Activated naive CD4-positive, alpha-beta T cell treated with Interleukin-2 at 50 U/mL for 16 hours (primary cell): ENCODE measurements around the gene CLINT1.
"Not testable (repeated sequence)": the region's sequence is repeated elsewhere in the genome, so short reads cannot be mapped to it uniquely, and the experiment has no call there.

ENCODE experiments used
- DNase-seq: peaks from one replicate; pipeline ENCODE4 v3.0.0-alpha.2; 2020

Gene CLINT1

DNA sequence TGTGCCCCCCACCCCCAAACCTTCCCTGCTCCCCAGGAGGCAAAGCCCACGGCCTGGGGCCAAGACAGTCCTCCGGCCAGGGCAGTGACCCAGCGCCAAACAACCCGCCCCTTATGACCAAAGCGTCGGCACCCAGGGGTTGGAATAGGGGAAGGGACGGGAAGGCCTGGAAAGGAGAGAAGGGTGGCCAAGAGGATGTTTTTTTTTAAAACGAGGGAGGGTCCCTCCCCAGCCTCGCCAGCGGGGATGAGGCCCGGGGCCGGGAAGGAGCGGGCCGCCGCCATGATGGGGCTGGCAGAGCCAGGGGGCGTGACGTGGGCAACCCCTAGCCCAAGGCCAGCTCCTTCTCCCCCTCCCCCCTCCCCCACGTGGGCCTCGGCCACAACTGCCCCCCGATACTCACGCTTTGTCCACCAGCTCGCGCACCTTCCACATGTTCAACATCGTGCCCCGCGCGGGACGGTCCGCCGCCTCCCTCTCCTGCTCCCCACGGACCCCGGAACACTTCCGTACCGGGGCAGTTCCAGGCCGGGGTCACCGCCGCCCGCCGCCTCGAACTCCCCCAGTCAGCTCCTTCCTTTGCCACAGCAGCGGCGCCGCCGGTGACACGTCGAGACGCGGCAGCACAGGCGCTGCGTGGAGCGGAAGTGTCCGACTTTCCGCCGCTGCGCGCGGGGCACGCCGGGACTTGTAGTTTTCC, at the start of gene CLINT1:
CLINT1 (minus strand) TSS at position 619 of the 700 bp plus-strand sequence; CDS start at position 444, 175 bp downstream.
- DNase-seq: peak; percentile 88

DNA sequence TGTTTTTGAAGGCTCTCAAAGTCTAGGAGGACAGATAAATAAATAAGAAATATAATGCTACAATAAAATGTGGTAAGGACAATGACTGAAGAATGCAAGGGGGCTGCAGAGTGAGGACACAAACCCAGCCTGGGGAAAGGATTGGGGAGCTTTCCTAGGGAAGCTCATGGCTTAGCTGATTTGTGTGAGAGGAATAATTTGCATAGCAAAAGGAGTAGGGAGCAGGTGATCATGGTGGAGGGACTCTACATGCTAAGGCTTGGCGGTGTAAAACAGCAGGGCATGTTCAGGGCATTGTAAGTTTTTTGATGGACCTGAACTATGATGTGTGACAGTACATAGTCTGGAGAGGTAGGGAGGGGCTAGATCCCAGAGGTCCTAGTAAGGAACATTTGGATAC, 49.5 kb upstream of the CLINT1 start:
- no peak for DNase-seq

DNA sequence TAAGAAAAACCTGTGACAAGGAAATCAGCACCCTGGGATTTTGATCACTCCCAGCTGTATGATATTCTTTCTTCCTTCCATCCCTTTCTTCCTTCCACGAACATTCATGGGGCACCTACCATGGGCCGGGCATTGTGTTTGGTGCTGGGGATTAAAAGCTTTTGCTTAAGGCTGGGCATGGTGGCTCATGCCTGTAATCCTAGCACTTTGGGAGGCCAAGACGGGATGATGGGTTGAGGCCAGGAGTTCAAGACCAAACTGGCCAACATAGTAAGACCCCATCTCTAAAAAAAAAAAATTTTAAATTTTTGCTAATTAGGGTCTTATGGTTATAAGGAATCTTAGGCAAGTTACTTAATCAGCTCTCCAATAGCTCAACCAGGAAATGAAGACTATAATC, 48.5 kb upstream of the CLINT1 start:
- DNase-seq: no peak

DNA sequence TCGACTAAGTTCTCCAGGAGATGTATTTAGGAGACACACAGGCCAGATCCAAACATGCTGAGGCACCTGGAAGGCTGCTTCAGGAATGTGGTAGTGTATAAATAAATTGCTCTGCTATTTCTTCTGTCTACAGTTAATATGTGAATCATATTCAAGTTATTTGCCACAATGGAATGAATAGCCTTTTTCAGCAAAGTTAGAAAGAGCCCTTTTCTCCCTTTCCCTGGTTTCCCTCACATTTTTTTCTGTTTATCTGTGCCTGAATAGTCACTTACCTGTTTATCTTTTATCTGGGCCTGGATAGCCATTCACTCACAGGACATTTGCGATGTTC, 44.1 kb upstream of the CLINT1 start:
- DNase-seq: no peak

DNA sequence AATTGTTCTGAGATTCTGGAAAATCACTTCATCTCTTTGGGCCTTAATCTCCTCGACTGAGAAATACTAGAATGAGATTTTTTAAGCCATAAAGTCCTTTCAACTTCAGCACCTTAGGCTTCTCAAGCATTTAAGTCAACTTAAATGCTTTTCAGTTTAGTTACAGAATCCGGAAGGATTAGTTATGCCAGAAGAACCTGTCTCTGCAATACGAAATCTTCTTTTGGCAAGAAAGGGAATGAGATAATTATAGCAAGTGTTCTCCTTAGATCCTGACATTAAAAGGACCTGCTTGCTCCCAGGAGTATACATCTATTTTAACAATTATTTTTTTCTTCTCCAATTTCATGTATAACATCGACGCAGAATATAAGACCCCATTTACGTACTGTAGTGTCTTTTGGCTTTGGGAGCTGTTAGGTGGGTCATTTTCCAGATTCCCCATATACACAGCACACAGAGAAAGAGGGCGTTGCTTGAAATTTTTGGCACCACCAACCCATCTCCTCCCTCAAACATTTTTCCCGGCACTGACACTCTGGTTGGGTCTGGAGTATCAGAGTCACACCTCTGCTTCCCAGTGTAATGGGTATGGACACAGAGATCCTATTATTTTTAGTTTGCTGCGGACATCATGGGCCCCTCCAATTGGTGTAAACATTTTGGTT, 43.6 kb upstream of the CLINT1 start:
- DNase-seq: no peak

DNA sequence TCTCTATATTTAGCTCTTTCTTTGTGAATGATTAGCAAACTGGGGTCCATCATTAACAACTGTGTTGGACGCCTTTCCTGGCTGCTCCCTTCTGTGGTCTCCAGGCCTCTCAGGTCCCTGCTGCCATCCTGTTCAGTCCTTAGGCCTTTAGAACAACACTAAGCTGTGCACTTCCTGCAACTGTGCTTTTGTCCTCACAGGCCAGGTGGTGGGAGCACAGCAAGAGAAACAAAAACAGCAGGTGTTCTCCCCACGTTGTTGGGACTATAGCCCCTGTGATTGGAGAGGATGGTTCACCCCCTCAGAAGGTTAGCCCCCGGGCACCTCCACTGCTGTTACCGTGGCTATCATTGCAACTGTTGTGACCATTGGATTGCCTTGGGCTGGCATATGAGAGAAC, 41.7 kb upstream of the CLINT1 start:
- no peak for DNase-seq

DNA sequence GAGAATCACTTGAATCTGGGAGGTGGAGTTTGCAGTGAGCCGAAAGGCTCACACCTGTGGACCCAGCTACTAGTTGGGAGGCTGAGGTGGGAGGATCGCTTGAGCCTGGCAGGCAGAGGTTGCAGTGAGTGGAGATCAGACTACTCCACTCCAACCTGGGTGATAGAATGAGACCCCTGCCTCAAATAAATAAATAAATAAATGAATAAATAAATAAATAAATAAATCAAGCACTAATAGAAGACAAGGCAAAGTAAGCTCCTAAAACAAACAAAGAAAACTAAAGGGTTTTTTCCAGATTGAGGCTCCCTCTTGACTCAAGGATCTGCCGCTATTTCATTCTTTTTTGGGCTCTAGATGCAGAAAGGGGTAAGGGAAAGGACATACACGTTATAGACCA, 34.7 kb upstream of the CLINT1 start:
- no peak for DNase-seq

DNA sequence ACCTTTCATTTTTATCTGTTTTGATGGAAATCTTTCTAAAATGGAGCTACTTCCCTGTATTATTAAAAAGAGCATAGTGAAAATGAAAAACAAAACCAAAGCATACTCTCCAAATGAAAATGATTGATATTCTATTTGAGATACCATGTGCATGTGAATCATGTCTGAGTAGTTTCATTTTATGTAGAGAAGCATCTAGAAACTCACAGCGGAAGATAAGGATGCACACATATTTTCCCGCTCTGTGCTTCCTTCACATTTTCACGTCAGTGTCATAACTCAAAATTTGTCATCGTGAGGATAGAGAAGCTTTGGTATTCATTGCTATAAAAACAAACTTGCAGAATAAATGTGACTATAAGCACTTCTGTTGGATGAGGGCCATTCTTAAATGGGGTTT, 34.0 kb upstream of the CLINT1 start:
- DNase-seq: no peak

DNA sequence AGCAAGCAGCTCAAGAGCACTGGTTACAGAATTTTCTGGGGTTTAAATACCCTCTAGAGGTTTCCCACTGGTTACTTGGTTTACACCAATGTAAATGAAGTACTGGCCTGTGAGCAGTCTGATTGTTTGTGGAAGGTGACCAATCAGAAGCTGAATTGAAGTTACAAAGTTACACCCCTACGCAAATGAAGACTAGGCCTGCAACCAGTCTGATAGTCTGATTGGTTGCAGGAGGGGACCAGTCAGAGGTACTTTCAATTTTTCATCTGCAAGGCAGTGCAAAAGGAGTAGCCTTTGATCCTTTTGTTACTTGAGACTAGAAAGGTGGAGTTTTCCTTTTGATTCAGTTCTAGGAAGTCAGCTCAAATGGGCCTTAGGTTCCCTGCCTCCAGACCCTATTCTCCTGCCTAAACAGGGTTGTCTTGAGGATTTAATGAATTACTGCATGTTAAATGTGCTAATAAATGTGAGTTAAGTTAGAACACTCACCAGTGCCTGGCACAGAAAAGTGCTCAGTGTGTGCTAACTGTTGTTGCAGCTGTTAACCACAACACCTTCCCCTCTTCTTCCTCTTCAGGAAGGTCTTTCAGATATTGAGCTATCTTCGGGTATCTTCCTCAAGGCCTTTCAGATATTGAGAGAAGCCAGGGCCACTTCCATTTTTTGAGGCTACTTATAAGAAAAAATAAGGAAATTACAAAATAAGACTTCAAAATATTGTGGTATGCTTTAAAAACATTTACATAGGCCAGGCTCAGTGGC, 32.1 kb upstream of the CLINT1 start:
- no peak for DNase-seq

DNA sequence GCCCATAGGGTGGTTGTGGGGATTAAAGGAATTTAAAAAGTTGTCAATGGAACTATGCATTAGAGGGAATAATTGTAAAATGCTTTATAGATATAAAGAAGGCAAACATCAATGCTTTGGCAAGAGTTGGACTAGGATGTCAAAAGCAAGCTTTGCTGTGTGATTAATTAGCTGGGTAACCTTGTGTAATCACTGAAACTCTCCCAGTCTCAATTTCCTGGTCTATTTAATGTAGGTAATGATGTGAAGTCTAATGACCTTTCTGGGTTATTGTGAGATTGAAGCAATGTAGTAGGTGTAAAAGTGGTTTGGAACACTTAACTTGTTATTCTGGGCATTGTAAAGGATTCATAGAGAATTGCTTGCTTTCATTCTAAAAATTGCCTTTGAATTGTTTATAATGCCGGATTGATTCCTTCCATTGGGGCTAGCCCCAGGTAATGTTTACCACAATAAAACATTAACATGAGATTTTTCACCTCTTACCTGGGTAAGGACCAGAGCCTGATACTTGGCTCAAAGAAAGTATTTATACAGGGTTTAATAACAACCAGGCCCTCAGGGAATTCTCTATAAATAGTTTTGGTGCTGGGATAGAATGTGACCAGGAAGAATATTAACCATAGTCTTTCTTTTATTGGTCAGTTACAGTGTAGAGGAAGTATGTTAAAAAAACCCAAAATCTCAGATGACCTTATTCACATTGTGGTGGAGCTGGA, 30.0 kb upstream of the CLINT1 start:
- DNase-seq: no peak

DNA sequence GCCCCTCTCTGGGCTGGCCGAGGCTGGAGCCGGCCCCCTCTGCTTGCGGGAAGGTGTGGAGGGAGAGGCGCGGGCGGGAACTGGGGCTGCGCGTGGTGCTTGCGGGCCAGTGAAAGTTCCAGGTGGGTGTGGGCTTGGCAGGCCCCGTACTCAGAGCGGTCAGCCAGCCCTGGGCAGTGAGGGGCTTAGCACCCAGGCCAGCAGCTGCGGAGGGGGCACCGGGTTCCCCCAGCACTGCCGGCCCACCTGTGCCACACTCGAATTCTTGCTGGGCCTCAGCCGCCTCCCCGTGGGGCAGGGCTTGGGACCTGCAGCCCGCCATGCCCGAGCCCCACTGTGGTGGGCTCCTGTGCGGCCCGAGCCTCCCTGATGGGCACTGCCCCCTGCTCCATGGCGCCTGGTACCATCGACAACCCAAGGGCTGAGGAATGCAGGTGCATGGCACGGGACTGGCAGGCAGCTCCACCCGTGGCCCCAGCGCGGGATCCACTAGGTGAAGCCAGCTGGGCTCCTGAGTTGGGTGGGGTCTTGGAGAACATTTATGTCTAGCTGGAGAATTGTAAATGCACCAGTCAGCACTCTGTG, 27.9 kb upstream of the CLINT1 start:
- no peak for DNase-seq

DNA sequence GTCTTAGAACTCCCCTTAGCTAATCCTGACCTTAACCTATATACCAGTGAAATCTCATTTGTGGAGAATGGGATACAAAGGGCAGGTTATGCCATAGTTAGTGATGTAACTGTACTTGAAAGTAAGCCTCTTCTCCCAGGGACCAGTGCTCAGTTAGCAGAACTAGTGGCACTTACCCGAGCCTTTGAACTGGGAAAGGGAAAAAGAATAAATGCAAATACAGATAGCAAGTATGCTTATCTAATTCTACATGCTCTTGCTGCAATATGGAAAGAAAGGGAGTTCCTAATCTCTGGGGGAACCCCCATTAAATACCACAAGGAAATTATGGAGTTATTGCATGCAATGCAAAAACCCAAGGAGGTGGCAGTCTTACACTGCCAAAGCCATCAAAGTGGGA, 26.1 kb upstream of the CLINT1 start:
- not testable (repeated sequence) for DNase-seq

DNA sequence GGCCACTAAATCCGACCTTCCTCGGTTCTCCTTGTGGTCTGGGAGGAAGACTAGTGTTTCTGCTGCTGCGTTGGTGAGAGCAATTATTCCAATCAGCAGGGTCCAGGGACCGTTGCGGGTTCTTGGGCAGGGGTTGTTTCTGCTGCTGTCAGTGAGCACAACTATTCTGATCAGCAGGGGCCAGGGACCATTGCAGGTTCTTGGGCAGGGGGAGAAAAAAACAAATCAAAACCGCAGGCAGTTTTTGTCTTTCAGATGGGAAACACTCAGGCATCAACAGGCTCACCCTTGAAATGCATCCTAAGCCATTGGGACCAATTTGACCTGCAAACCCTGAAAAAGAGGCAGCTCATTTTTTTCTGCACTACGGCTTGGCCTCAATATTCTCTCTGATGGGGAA, 22.6 kb upstream of the CLINT1 start:
- DNase-seq: not testable (repeated sequence)

DNA sequence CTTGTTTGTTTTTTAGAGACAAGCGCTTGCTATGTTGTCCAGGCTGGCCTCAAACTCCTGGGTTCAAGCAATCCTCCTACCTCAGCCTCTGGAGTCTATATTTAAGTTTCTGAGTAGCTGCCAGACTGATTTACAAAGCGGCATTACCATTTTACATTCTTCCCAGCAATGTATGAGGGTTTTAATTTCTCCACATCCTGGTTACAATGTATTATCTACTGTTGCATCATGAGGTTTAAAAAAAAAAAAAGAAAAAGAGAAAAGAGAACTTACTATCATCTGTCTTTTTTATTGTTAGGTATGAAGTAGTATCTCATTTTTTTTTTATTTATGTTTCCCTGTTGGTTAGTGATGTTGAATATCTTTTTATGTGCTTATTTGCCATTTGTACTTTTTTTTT, 18.9 kb upstream of the CLINT1 start:
- DNase-seq: no peak

DNA sequence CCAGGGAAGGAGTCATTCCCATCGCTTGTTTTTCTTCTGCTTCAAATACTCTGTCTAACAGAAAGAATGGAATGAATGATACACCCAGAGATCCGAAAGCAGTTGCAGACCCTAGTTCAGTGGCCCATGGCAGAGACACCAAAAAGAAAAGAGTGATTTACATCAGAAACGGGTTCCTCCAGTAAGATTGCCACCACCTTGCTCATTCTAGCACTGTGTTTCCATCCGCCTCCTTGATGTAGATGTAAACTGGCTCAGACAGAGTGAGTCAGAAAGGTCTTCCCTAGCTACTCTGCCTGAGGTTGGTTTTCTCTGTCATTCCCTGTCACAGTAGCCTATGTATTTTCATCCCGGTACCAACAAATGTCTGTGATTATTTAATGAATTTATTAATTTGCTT, 15.9 kb upstream of the CLINT1 start:
- no peak for DNase-seq

DNA sequence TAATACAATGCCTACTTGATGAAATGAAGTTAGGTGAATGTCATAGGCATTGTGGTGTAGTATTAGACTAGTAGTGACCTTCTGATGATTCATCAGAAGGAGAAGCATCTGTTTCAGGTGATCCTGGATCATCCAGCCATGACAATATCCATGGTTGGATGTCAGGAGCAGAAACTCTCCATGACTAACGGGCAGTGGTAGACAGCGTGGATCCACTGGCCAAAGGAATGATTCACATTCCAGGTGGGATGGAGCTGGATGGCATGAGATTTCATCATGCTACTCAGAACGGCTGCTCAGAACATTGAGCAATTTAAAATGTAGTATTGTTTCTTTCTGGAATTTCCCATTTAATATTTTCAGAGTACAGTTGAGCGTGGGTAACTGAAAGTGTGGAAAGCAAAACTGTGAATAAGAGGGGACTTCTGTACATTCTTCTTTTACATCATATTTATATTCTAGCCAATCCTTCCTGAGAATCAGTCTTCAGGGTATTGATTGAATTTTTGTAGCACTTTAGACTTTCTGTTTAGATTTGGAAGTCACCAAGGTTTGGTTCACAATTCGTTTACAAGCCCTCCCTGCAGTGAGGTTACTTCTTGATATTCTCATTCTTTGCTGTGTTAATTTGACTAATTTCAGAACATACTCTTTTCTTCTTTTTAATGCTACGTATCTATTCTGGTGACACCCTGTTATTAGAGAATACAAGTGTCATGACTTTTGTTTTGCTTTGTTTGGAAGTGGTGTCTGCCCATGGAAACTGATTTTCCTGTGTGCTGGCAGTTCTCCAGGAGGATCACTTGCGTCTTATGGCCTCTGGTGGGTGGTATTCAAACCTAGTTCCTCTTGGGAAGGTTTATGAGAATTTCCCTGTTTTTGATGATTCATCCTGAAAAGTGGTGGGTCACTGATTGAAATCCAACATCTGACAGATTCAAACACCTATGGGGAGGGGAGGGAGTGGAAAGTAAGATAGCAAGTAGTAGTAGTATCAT, 12.2 kb upstream of the CLINT1 start:
- DNase-seq: peak; percentile 12

DNA sequence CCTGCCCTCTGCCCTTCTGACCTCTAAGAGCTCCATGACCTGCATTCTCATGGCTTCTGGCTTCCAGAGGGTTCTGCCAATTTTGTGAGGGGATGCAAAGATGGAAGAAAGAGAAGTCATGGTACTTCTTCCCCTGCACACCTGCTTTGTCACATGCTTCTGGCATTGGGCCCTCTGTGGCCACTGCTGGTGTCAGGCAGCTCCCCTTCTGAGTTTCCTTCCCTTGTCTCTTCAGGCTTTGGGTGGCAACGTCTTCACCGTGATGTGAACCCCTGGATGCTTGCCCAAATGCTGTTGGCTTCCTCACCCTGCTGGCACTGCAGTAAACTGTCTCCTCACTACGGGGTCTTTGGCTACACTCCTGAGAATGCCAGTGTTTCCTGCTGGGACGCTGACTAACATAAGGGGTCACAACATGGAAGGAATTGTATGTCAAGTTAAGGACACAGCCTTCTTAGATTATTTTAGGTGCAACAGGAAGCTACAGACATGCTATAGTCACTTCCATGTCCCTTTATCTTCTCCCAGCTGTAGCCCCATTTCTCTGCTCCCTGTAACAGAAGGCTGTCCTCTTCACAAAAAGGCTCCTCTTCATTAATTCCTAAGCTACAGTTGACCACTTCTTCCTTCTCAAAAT, 8.9 kb upstream of the CLINT1 start:
- no peak for DNase-seq

DNA sequence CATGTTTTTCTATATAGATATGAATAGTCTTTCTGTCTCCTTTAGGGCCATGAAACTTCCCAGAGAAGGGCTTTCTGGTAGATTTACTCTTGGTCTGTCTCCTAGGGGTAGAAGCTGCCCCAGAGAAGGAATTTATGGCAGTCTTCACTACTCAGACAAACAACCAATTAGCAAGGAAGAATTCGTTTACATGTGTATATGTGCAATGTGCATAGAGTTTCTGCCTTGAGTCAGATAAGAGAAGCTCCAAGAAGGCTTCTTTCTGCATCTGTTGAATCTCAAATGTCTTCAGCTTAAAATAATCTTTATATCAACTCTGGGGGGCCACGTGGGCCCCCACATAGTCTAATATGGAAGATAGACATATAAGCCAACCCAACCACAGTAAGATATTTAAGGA, 7.6 kb upstream of the CLINT1 start:
- DNase-seq: no peak

DNA sequence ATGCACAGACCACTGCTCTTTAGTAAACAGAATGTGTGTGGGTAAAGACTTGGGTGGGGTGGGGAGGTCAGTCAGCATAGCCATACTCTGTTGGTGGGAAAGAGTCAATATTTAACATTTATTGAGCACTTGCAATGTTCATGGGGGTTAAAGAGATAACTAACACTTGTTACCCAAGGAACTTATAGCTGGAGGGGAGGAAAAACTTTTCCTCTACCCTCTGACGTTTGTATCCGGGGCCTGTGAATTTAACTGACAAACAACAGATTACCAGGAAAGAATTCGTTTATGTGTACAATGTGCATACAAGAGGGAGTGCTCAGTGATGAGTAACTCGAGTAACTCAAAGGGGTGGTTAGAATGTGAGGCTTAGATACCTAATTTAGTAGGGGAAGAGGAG, 6.8 kb upstream of the CLINT1 start:
- no peak for DNase-seq

DNA sequence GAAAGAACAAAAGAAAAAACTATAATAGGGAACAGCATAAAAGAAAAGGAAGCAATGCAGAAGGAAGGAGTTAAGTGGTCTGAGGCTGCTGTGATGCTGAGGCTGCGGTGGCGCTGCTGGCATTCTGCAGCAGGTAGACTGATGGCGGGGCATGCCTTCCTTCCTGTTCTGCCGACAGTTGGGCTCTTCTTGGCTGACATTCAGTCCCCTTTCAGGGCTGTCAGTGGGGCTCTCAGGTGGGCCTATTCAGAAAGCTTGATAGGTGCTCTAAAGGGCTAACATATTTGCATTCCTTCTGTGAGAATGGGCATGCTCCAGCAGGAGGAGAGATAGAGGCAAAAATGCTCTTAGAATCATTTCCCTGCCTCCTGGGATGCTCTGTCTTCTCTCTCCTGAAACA, 5.1 kb upstream of the CLINT1 start:
- no peak for DNase-seq

DNA sequence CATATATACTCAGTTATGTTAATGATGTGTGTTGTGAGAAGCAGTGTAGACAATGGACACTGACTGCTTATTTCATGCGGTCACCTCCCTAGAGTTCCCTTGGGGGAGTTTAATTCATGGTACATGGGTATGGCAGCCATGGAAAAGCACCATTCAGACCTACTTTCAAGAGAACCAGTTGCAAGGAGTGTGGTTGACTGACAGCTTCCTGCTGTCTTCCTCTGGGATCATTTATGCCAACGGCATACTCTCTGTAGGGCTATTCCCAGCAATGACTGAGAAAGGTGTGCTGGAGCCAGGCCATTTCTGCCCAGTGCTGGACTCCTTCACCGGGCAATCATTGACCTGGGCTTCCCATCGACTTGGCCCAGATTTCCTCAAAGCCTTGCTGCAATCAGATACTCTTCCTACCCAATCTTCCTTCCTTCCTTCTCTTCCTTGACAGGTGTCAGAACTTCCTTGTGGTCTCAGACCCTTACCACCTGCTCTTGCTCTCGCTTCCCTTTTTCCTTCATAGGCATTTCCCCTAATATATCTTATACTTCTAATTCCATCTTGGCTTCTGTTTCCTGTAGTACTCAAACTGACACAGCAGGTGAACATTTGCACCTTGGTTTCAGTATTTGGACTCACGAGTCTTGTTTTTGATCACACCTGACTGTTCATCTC, 3.4 kb upstream of the CLINT1 start:
- DNase-seq: no peak
